Measurements from ENCODE around the gene PIN1. TPM values are rescaled to one million over a fixed set of nuclear protein-coding genes. Genes with fewer than 3 reads are reported as not detected.

The PIN1 gene
- total and polyA plus RNA-seq, 2 of the 8 experiments (the other 6 are each of a cell fraction or from before 2014, with no cell fraction given): 78.3 to 90.8 TPM

GRCh38 chr19:9849791-9850190 lies 14.7 kb downstream of the PIN1 start:
- Histone ChIP-seq H2BK20ac (ENCODE audit: low read length) (no peak overlapping the region), H3K56ac (replicated peaks; ENCODE audit: insufficient read length, low read depth, low read length) (no peak overlapping the region), H3K9me3 (ENCODE audit: insufficient read depth in 2 of 2, low read depth in 1 of 2, low read length in 1 of 2) (no peaks in the 10 kb centered on the region), H3K79me2 (ENCODE audit: control insufficient read depth in 1 of 2, insufficient read depth in 2 of 2, low read length in 2 of 2) (no peaks in the 10 kb centered on the region), H2BK120ac (replicated peaks; ENCODE audit: low read depth, low read length) (no peak overlapping the region), H3K14ac (ENCODE audit: insufficient read length) (no peak overlapping the region), H3K4me2 (ENCODE audit: insufficient read depth in 1 of 2, low read depth in 2 of 2, low read length in 2 of 2) (no peak overlapping the region; a peak in 1 of 4 replicates), H2AFZ (ENCODE audit: low read length) (no peak overlapping the region), H3K27me3 (replicated peaks in 1 of 4; ENCODE audit: control insufficient read depth in 3 of 4, extremely low read depth in 1 of 4, insufficient read depth in 3 of 4, low read length in 3 of 4) (no peaks in the 10 kb centered on the region), H2BK15ac (ENCODE audit: low read length) (no peak overlapping the region), H3K4ac (replicated peaks; ENCODE audit: insufficient read length, low read depth, low read length) (no peak overlapping the region), H3K4me3 (ENCODE audit: extremely low read depth in 1 of 4, insufficient read depth in 2 of 4, low read depth in 3 of 4, low read length in 4 of 4) (no peak overlapping the region), H4K20me1 (replicated peaks in 1 of 2; ENCODE audit: control insufficient read depth in 1 of 2, insufficient read depth in 2 of 2, low read length in 2 of 2) (peaks cover 15 to 23% of the 10 kb centered on the region in 2 experiments), H4K5ac (ENCODE audit: insufficient read length, low read depth, low read length) (no peak overlapping the region), H2BK5ac (ENCODE audit: low read depth, low read length) (no peak overlapping the region), H3K79me1 (ENCODE audit: low read depth, low read length) (no peaks in the 10 kb centered on the region; the same call in 1 of the 2 replicates), H4K91ac (replicated peaks; ENCODE audit: insufficient read length, low read length) (no peak overlapping the region), H3K23me2 (ENCODE audit: low read depth, low read length) (no peaks in the 10 kb centered on the region), H2BK12ac (ENCODE audit: low read depth, low read length) (no peak overlapping the region), H3K18ac (ENCODE audit: extremely low read depth, low read length) (no peak overlapping the region), H3K4me1 (replicated peaks in 1 of 4; ENCODE audit: control insufficient read depth in 3 of 4, insufficient read depth in 4 of 4, low read length in 3 of 4) (peaks cover 0 to 16% (median 9%) of the 10 kb centered on the region in 4 experiments; a peak in 6 of 7 replicates), H4K8ac (ENCODE audit: extremely low read depth, insufficient read depth, low read length) (no peak overlapping the region), H3K9ac (replicated peaks in 1 of 4; ENCODE audit: extremely low read depth in 1 of 4, low read depth in 3 of 4, low read length in 3 of 4) (no peak overlapping the region), H3K36me3 (ENCODE audit: control insufficient read depth in 2 of 4, insufficient read depth in 4 of 4, low read length in 3 of 4) (peaks cover 0 to 8% (median 0%) of the 10 kb centered on the region in 4 experiments; a peak in 3 of 8 replicates), H3K27ac (ENCODE audit: low read depth, low read length) (no peak overlapping the region), H3K23ac (ENCODE audit: insufficient read length) (no peak overlapping the region), H2AK5ac (ENCODE audit: low read depth, low read length) (no peak overlapping the region)
- POLR2A ChIA-PET (ENCODE audit: partially characterized antibody): interaction anchor here (0.5 to 1.0 kb wide), 4 partner anchors 13 to 707 kb away, joined by 3 to 5 read pairs (median 4); no protein-coding TSS in a partner anchor
- WGBS, 2 experiments (ENCODE audit: extremely low coverage in 1 of 2, insufficient coverage in 1 of 2, insufficient read length in 1 of 2, insufficient replicate concordance in 2 of 2, low coverage in 1 of 2, low lambda C conversion rate in 2 of 2, missing lambda C conversion rate in 1 of 2): 84% methylated on average over 4 of the region's 7 CpGs; no CpG with 5 or more reads in 1 of the 2 experiments
- CTCF ChIA-PET (ENCODE audit: partially characterized antibody): interaction anchor here (1.1 to 1.7 kb wide), 3 partner anchors 54 to 150 kb away, joined by 3 to 5 read pairs (median 3); no protein-coding TSS in a partner anchor
- DNase-seq (ENCODE audit: low read depth in 1 of 2, low spot score in 2 of 2): no peak
- FAIRE-seq: no peak
- TF ChIP-seq SUZ12 (IDR thresholded peaks at IDR 0.05; ENCODE audit: low read length): no peak
